Measurements from ENCODE around the gene PGK2. TPM values are rescaled to one million over a fixed set of nuclear protein-coding genes. Genes with fewer than 3 reads are reported as not detected.

Gene PGK2
- total RNA-seq, 1 experiment from 2014 or later: not detected

DNA sequence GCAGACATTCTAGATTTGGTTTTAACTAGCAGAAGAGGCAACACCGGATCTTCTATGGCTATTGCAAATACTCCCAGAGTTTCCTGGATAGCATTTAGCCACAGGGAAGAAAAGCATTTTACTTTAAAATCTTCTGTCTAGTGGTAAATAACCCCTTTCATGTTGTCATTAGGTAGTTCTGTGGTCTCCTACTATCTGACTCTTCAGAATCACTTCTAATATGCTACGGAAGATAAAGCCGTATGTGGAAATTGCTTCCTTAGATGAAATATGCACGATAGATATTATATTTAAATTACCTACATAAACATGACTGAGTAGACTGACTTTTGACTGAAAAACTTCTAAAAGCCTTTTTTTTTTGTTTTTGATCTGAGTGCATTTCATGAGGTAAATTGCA is 43.7 kb downstream of the PGK2 start:
- no peak overlapping the region for H3K56ac ChIP-seq (ENCODE audit: insufficient read length, low read depth, low read length)
- H3K79me1 ChIP-seq (ENCODE audit: insufficient read depth, low read depth, low read length, poor library complexity, severe bottlenecking): no peaks in the 10 kb centered on the region
- no peak overlapping the region for H4K8ac ChIP-seq (replicated peaks; ENCODE audit: insufficient read length, low read depth, low read length)
- no peak overlapping the region for H3T11ph ChIP-seq (ENCODE audit: low read length)
- H4K20me1 ChIP-seq (ENCODE audit: control insufficient read depth, insufficient read depth, insufficient read length): no peaks in the 10 kb centered on the region
- no peak overlapping the region for H3K18ac ChIP-seq (ENCODE audit: insufficient read length, low read depth, low read length)
- no peak overlapping the region for H4K91ac ChIP-seq (ENCODE audit: insufficient read length, low read depth, low read length)
- no peak overlapping the region for H3K4me2 ChIP-seq (ENCODE audit: insufficient read depth, insufficient read length, low read length)
- H3K27ac Mint-ChIP-seq: no peak overlapping the region
- TF ChIP-seq, protein P1, sequence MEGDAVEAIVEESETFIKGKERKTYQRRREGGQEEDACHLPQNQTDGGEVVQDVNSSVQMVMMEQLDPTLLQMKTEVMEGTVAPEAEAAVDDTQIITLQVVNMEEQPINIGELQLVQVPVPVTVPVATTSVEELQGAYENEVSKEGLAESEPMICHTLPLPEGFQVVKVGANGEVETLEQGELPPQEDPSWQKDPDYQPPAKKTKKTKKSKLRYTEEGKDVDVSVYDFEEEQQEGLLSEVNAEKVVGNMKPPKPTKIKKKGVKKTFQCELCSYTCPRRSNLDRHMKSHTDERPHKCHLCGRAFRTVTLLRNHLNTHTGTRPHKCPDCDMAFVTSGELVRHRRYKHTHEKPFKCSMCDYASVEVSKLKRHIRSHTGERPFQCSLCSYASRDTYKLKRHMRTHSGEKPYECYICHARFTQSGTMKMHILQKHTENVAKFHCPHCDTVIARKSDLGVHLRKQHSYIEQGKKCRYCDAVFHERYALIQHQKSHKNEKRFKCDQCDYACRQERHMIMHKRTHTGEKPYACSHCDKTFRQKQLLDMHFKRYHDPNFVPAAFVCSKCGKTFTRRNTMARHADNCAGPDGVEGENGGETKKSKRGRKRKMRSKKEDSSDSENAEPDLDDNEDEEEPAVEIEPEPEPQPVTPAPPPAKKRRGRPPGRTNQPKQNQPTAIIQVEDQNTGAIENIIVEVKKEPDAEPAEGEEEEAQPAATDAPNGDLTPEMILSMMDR (conservative IDR thresholded peaks at IDR 0.05): no peak
- no peak overlapping the region for H3K14ac ChIP-seq (ENCODE audit: insufficient read depth, low read length)
- H3K36me3 Mint-ChIP-seq (ENCODE audit: insufficient read depth in 1 of 3, low read depth in 3 of 3): no peaks in the 10 kb centered on the region
- no peaks in the 10 kb centered on the region for H3K4me1 Mint-ChIP-seq
- no peaks in the 10 kb centered on the region for H3K79me2 ChIP-seq (ENCODE audit: insufficient read depth, low read length)
- H3K9me3 ChIP-seq (ENCODE audit: control insufficient read depth, low read depth, low read length): no peaks in the 10 kb centered on the region
- H2BK20ac ChIP-seq (ENCODE audit: low read depth, low read length, poor library complexity, severe bottlenecking): no peak overlapping the region
- no peak overlapping the region for H4K5ac ChIP-seq (ENCODE audit: insufficient read length, low read depth, low read length)
- H3K23me2 ChIP-seq (ENCODE audit: insufficient read length, low read depth, low read length, poor library complexity, severe bottlenecking): no peaks in the 10 kb centered on the region
- no peaks in the 10 kb centered on the region for H3K4me1 ChIP-seq (ENCODE audit: insufficient read depth, low read length)
- no peak for DNase-seq
- WGBS (ENCODE audit: extremely low coverage, insufficient read length, low lambda C conversion rate): no CpG with 5 or more reads among the region's 4 CpGs
- no peak overlapping the region for H3K4ac ChIP-seq (ENCODE audit: low read depth, low read length)
- no peak overlapping the region for H2BK15ac ChIP-seq (ENCODE audit: low read depth, low read length)
- no peak overlapping the region for H3K23ac ChIP-seq (ENCODE audit: insufficient read length, low read depth, low read length)
- no peak overlapping the region for H2AFZ ChIP-seq (ENCODE audit: low read length)
- no peak overlapping the region for H3K4me3 Mint-ChIP-seq
- no peak overlapping the region for H2BK5ac ChIP-seq (ENCODE audit: insufficient read length, low read length)
- no peaks in the 10 kb centered on the region for H3K27me3 ChIP-seq (ENCODE audit: insufficient read depth, low read length)
- H2AK5ac ChIP-seq (ENCODE audit: insufficient read length, low read length): no peak overlapping the region
- H3K27ac ChIP-seq (ENCODE audit: insufficient read length, low read depth, low read length): no peak overlapping the region
- H3K9ac ChIP-seq (ENCODE audit: extremely low read depth, insufficient read length, low read length): no peak overlapping the region
- H2BK120ac ChIP-seq (ENCODE audit: low read depth, low read length, poor library complexity, severe bottlenecking): no peak overlapping the region
- H2BK12ac ChIP-seq (ENCODE audit: insufficient read length, low read depth, low read length): no peak overlapping the region
- no peaks in the 10 kb centered on the region for H3K9me3 Mint-ChIP-seq
- H3K27me3 Mint-ChIP-seq (ENCODE audit: low read depth): no peaks in the 10 kb centered on the region; the same call in 1 of the 2 replicates
